GM21717 (cell line): ENCODE results near the gene GEMIN7.

Experiments
- ATAC-seq: cut with Tn5 transposase; IDR thresholded peaks from one replicate; pipeline ENCODE4 v1.9.1; 2021; ENCODE audit warnings: mild to moderate bottlenecking, moderate library complexity; ENCODE audit not compliant: unreplicated experiment

GEMIN7 gene

GRCh38 chr19:45125360-45125759 lies 46.3 kb downstream of the GEMIN7 start:
- no peak for ATAC-seq

GRCh38 chr19:45125975-45126493 lies 47.0 kb downstream of the GEMIN7 start:
- no peak for ATAC-seq

DNA sequence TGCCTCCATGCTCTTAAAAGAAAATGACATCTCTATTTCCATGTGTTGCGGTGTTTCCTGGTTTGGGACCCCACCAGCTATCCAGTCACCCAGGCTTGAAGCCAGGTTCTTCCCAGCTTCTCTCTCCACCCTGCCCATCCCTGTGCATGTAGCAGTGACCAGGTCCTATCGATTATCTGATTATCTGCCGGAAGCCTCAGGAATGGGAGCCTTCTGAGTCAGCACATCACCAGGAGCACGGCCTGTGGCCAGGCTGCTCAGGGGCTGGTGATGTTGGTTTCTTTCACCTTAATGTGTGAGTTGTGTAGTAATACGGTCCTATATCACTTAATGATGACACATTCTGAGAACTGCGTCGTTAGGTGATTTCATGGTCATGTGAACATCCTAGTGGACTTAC lies 47.6 kb downstream of the GEMIN7 start:
- ATAC-seq: no peak

- no peak for ATAC-seq
These were observed 49.1 kb downstream of the GEMIN7 start for GRCh38 chr19:45128146-45128545.

DNA sequence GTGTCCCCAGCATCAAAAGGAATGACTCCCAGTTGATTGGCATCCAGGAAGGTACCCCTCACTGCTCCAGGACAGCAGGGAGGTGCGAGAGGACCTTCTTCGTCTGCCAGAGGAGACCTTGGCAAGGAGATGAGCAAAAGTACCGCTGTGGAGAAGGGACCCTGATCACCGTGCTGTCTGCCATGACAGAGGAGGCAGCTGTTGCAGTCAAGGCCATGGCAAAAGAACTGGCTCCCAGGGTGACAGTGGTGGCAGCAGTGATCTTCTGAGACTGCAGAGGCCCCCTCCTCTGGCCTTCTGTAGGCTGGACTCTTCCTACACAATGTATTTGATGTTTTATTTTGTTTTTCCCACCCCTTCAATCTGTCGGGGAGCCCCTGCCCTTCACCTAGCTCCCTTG lies 49.7 kb downstream of the GEMIN7 start:
- no peak for ATAC-seq

DNA sequence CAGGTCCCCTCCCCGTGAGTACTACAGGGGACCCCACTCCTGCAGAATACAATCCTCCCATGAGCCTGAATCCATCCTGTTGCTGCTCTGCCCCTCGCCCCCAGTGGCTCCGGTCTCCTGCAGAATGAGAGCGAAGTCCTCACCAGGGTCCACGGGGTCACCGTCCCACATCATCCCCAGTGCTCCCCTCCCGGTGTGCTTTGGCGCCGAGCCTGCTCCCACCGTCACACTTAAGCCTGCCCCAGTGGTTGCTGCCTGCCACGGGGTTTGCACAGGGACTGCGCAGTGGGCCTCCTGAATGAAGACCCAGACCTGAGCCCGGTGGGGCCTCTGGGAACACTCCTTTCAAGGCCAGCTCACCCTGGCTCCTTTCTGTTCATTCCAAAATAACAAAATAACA lies 51.2 kb downstream of the GEMIN7 start:
- ATAC-seq: no peak

DNA sequence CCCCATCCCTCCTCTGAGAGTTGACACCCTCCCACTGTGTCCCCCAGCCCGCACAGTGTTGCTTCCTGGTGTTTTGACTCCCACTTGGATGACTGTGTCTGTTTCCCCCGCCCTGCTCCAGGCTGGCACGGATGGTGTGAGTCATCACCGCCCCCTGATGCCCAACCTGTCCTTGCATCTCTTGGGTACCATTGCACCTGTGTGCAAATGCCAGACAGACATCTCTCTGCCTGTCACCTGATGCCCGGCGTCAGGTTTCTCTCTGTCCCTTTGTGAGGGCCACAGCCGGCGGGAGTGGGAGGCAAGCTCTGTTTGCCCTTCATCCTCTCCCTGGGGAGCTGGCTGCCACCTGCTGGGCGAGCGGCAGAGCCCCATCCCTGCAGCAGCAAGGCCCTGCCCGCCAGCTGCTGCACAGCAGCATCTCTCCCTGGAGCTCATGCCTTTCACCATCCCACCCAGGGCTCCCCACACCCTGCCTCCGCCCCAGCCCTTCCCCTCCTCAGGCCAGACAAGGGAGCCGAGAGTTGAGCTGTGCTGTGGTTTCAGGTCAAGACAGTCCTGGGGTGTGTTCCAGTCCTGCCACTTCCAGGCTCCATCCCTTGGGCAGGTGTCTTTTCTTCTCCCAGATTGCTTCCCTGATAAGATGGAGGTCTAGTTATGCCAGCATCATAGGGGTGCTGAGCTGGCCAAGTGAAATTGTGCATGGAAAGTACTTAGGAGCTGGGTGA lies 52.0 kb downstream of the GEMIN7 start:
- ATAC-seq: no peak

- no peak for ATAC-seq
These were observed 54.6 kb downstream of the GEMIN7 start for GRCh38 chr19:45133661-45134060.

GRCh38 chr19:45135176-45135885 lies 56.3 kb downstream of the GEMIN7 start:
- ATAC-seq: no peak

- ATAC-seq: no peak
These were observed 57.6 kb downstream of the GEMIN7 start for GRCh38 chr19:45136507-45137178.

DNA sequence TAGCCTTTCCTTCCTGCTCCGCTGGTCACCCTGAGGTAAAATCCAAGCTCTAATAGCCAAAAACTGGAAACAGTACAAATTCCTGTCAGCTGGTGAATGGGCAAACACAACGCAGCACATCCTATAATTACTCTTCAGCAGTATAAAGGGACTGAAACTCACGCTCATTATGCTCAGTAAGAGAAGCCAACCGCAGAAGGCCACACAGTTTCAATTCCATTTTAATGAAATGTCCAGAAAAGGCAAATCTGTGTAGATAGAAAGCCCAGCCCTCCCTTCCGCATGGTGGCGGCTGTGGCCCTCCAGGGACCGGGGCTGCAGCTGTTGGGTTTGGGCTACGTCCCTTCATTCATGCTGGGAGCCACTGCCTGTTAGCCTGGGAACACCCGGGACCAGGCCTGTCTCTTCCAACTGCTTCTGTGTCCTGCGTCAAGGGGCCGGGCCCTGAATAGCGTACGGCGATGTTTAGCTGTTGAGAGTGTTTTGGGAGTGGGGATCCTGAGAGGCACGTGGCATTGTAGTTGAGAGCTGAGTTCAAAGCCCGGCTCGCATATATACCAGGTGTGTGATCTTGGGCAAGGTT lies 58.2 kb downstream of the GEMIN7 start:
- peak; percentile 68 for ATAC-seq

- no peak for ATAC-seq
These were observed 59.3 kb downstream of the GEMIN7 start for GRCh38 chr19:45138303-45138751.

DNA sequence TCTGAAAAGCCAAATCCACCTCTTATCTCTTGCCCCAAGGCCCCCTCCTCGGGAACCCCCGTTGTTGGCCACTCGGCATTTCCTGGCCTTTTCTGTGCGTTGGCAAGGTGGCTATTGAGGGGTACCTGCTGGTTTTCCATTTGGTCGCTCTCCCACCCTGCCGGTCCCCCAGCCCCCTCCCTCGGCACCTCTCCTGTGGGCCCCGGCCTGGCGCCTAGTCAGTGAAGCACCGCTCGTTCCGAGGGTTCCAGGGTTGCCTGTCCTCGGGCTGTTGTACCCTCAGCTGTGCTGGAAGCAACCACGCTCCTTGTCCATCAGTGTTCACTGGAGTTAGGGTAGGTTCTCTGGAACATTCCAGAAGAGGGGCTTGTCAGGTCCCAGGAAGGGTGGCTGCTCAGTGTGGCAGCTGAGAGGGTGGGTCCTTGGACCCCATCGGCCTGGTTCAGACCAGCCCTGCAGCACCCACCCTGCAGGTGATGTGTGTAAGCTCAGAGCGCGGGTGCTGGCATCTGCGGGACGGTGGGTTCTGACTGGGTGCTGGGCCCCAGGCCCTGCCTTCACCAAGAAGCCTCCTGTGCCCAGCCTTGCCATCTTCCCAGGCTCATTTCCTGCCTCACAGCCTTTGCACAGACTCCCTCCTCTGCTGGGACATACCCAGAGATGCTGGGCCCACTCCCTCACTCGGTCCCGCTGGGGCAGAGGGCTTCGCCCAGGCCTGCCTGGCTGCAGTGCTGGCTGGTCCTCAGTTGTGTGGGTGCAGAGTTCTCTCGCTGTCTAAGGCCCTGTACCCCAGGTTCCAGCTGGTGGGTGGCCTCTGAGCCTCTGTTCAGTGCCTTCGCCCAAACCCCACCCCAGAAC lies 60.5 kb downstream of the GEMIN7 start:
- no peak for ATAC-seq

- no peak for ATAC-seq
These were observed 61.1 kb downstream of the GEMIN7 start for GRCh38 chr19:45140144-45140503.

DNA sequence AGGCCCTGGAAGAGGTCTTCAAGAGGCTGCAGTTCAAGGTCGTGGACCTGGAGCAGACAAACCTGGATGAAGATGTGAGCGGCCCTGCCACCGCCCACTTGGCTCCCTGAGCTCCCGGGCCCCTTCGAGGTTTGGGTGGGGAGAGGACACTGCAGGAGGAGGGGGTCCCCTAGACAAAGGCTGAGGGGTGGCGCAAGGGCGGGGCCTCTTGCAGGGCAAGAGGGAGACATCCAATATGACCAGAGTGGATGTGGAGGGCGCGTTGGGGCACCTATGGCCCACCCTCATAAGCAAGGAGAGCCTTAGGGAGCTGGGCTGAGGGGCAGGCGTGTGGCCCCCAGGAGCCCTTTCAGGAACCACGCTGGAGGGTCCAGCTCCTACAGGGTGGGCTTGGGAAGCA lies 61.5 kb downstream of the GEMIN7 start:
- ATAC-seq: no peak
